Cardiac septum (tissue), 1 donor: ENCODE data around the gene S100A14. TPM values are rescaled to one million over a fixed set of nuclear protein-coding genes. Genes with fewer than 3 reads are reported as not detected.
"Not testable (repeated sequence)": the region's sequence is repeated elsewhere in the genome, so short reads cannot be mapped to it uniquely, and the experiment has no call there.

Experiments used
- DNase-seq: peaks from one replicate; pipeline ENCODE4 v3.0.0-alpha.2; 2020; ENCODE audit warnings: low spot score
- intact Hi-C: fragments of 100-400 bp; cut with DNase I; formaldehyde crosslinking; loops from one replicate; pipeline ENCODE4 v1.14.0; 2022
- total RNA-seq: library from RNA; stranded (reverse); fragmentation: NEBNext Ultra II Directional; extraction: Animal tissue kit (Norgen Biotek cat#: 25700); gene quantifications from one replicate; pipeline ENCODE4 v1.2.1, GENCODE V29; 2021
- donor health status: DM: no; HTN: no; CAD: no.

Gene S100A14
- total RNA-seq, 1 donor from 2014 or later = 3.4 TPM

GRCh38 chr1:153606194-153606593 is 9.9 kb downstream of the S100A14 start:
- intact Hi-C loops = no loop called here
- DNase-seq = no peak

- no peak for DNase-seq
- intact Hi-C loops = no loop called here
These were observed 13.4 kb downstream of the S100A14 start for GRCh38 chr1:153602749-153603148.

GRCh38 chr1:153599847-153600246 is 16.3 kb downstream of the S100A14 start:
- intact Hi-C loops = no loop called here
- DNase-seq = no peak

GRCh38 chr1:153598309-153599172 is 17.6 kb downstream of the S100A14 start:
- DNase-seq = no peak
- intact Hi-C loops = no loop called here

GRCh38 chr1:153597206-153597605 is 18.9 kb downstream of the S100A14 start:
- intact Hi-C loops = no loop called here
- no peak for DNase-seq

- intact Hi-C loops = no loop called here
These were observed 23.4 kb downstream of the S100A14 start for GRCh38 chr1:153592748-153593147.

GRCh38 chr1:153588482-153588881 is 27.6 kb downstream of the S100A14 start:
- intact Hi-C loops = no loop called here
- no peak for DNase-seq

More at GRCh38 chr1:153592748-153593147, 23.4 kb downstream of the S100A14 start:
- DNase-seq = no peak

GRCh38 chr1:153588033-153588432 is 28.1 kb downstream of the S100A14 start:
- intact Hi-C loops, DNase-seq: not testable (repeated sequence)

- intact Hi-C loops = no loop called here
- DNase-seq = no peak
These were observed 28.8 kb downstream of the S100A14 start for GRCh38 chr1:153587314-153587713.

- DNase-seq = no peak
- intact Hi-C loops = no loop called here
These were observed 29.8 kb downstream of the S100A14 start for GRCh38 chr1:153586347-153586746.

GRCh38 chr1:153585006-153585405 is 31.1 kb downstream of the S100A14 start:
- DNase-seq = no peak
- intact Hi-C loops = no loop called here

- intact Hi-C loops = no loop called here
These were observed 32.1 kb downstream of the S100A14 start for GRCh38 chr1:153583976-153584375.

GRCh38 chr1:153583514-153583913 is 32.6 kb downstream of the S100A14 start:
- intact Hi-C loops, DNase-seq: not testable (repeated sequence)

More at GRCh38 chr1:153583976-153584375, 32.1 kb downstream of the S100A14 start:
- DNase-seq = no peak

GRCh38 chr1:153582836-153583235 is 33.3 kb downstream of the S100A14 start:
- intact Hi-C loops, DNase-seq: not testable (repeated sequence)

- intact Hi-C loops = no loop called here
- no peak for DNase-seq
These were observed 37.2 kb downstream of the S100A14 start for GRCh38 chr1:153578936-153579335.

GRCh38 chr1:153578490-153578889 is 37.6 kb downstream of the S100A14 start:
- no peak for DNase-seq
- intact Hi-C loops = no loop called here

GRCh38 chr1:153577624-153578051 is 38.5 kb downstream of the S100A14 start:
- intact Hi-C loops = no loop called here
- no peak for DNase-seq

GRCh38 chr1:153577138-153577537 is 39.0 kb downstream of the S100A14 start:
- DNase-seq = no peak
- intact Hi-C loops = no loop called here

- intact Hi-C loops = not testable (repeated sequence)
These were observed 40.6 kb downstream of the S100A14 start for GRCh38 chr1:153575497-153575896.

GRCh38 chr1:153575081-153575491 is 41.0 kb downstream of the S100A14 start:
- DNase-seq, intact Hi-C loops: not testable (repeated sequence)

More at GRCh38 chr1:153575497-153575896, 40.6 kb downstream of the S100A14 start:
- not testable (repeated sequence) for DNase-seq

- DNase-seq = no peak
- intact Hi-C loops = loop anchor here (2.0 to 5.0 kb wide), 3 partner anchors 97 to 414 kb away; partner anchors contain the start of genes ILF2 and RAB13
These were observed 42.8 kb downstream of the S100A14 start for GRCh38 chr1:153573351-153573750.
